CD4-positive, alpha-beta T cell treated with Interleukin-12 subunit alpha and Interleukin-12 subunit beta, for 1 hour (primary cell): ENCODE data around the gene OARD1.
"Not testable (repeated sequence)": the region's sequence is repeated elsewhere in the genome, so short reads cannot be mapped to it uniquely, and the experiment has no call there.

Source experiments
- DNase-seq: peaks from one replicate; pipeline ENCODE4 v3.0.0-alpha.2; 2020

OARD1 gene

GRCh38 chr6:41025966-41026530, 46.1 kb downstream of the OARD1 start:
- no peak for DNase-seq

DNA sequence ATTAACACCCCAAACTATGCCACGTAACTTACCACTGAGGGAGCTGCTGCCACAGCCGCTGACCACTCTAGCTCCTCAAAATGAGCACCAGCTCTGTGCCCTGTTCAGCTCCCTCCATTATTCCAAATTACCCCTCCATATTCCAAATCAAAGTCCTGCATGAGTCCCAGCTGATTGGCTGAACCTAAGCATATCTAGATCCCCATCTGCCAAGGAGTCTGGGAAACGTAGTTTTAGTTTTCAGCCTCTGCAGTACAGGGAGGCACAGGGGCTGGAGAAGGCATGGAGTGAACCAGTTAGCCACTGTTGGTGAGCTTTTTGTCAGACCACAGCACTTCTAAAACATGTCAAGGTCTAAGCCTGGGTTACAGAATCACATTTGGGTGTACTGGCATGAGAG, 49.0 kb downstream of the OARD1 start:
- DNase-seq = no peak

DNA sequence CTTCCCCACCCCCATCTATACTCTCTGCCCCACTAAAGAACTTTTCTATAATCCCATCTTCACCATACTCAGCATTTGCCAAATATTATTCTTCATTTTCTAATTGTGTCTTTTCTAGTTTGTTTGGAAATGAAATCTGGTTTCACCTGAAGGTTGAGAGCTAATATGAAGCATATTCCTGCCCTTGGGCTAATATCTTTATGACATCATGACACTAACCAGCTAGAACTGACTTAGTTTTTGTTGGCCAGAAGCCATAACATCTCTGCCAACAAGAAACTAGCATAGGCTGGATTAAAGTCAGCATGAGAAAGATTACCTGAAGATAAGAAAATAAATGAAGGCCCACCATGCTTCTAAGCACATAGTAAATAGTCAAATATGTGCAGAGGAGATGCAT, 49.9 kb downstream of the OARD1 start:
- no peak for DNase-seq

- DNase-seq = no peak
Measured at GRCh38 chr6:41021832-41022231, 50.3 kb downstream of the OARD1 start.

DNA sequence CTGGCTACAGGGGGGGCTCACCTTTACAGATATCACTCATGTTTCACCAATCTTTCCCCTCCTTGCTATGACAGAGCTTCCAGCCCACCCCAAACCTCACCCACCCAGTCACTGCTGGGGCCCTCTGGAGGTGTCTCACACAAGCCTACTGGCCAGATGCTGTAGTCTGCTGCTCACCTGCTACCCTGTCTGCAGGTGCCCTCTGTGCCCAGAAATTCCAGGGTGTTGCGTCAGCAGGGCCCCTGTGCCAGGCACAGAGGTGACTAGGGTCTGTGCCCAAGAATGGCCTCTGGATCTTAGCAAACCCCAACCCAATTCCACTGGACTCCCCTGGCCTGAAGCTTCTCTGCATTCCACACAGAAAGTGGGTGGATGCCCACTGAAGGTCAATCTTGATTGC, 54.5 kb downstream of the OARD1 start:
- DNase-seq = no peak

DNA sequence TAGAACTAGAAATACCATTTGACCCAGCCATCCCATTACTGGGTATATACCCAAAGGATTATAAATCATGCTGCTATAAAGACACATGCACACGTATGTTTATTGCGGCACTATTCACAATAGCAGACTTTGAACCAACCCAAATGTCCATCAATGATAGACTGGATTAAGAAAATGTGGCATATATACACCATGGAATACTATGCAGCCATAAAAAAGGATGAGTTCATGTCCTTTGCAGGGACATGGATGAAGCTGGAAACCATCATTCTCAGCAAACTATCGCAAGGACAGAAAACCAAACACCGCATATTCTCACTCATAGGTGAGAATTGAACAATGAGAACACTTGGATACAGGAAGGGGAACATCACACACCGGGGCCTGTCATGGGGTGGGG, 56.3 kb downstream of the OARD1 start:
- not testable (repeated sequence) for DNase-seq

- no peak for DNase-seq
Measured at GRCh38 chr6:41014780-41015179, 57.4 kb downstream of the OARD1 start.
